D341Med (cell line): ENCODE results near the gene SETDB1.
A peak's percentile ranks its signal among the peaks of the same experiment; 100 is the strongest.

Source experiments
- DNase-seq: peaks from one replicate; pipeline ENCODE4 v3.0.0; 2012; ENCODE audit warnings: low spot score

SETDB1 gene

DNA sequence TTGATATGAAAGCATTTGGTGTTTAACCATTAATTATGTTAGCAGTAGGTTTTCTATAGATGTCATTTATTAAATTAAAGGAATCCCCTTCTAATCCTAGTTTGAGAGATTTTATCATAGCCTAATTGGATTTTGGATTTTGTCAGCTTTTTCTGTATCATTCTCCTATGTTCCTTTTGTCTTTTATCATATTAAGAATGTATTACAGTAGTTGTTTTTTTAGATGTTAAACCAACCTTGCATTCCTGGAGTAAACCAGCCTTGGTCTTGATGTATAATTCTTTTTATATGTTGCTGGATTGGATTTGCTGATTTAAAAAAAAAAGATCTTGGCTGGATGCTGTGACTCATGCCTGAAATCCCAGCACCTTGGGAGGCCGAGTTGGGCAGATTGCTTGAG is 5.6 kb downstream of the SETDB1 start:
- DNase-seq: no peak

DNA sequence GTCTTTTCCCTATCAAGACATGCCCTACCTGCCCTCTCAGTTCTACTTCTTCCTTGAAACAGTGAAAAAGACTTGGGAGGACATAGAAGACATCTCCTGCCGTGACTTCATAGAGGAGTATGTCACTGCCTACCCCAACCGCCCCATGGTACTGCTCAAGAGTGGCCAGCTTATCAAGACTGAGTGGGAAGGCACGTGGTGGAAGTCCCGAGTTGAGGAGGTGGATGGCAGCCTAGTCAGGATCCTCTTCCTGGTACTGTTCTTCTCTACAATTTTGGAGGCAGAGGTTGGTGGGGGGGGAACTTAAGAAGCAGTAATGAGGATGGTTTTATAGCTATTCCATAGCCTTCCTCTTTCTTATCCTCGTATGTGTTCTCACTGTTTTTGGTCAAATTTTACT is 18.7 kb downstream of the SETDB1 start:
- no peak for DNase-seq

DNA sequence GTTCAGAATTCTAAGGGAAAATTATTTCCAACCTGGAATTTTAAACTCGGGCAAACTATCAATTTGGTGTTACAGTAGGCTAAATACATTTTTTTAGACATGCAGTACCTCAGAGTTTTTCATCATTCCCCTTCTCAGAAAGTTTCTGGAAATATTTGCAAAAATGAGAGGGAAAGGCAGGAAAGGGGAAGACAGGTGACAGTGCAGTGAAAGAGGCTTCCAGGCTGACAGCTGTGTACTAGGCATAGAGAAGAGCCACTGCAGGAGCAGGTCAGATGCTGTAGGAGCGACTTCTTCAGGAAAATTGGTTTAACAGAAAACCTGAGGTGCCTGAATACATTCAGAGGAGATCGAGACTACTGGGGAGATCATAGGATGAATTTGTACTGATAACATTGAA is 28.5 kb downstream of the SETDB1 start:
- no peak for DNase-seq

DNA sequence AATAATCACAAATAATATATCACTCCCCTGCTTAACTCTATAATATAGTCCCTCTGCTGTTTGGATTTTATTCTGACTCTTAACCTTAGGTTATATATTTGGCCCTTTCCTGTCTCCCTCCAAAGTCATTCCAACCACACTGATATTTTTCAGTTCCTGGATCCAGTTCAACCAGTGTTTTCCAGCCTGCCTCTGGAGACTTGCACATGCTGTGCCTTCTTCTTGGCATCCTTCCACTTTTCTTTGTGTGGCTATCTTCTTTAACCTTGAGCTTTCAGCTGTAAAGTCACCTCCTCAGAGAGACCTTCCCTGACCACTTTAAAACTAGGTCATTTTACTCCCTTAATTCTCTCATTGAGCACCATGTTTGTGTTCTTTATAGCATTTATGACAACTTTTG is 29.1 kb downstream of the SETDB1 start:
- no peak for DNase-seq

DNA sequence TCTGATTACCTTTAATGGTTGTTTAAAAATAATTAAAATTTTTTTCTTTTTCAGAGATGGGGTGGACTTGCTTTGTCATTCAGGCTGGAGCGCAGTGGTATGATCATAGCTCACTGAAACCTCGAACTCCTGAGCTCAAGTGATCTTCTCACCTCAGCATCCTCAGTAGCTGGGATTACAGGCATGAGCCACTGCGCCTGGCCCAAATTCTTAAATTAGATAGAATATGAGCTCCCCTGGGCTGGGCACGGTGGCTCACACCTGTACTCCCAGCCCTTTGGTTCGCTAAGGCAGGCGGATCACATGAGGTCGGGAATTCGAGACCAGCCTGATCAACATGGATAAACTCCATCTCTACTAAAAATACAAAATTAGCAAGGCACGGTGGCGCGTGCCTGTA is 31.5 kb downstream of the SETDB1 start:
- no peak for DNase-seq

DNA sequence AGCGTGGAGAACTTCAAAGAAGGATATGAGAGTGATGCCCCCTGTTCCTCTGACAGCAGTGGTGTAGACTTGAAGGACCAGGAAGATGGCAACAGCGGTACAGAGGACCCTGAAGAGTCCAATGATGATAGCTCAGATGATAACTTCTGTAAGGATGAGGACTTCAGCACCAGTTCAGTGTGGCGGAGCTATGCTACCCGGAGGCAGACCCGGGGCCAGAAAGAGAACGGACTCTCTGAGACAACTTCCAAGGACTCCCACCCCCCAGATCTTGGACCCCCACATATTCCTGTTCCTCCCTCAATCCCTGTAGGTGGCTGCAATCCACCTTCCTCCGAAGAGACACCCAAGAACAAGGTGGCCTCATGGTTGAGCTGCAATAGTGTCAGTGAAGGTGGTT is 34.5 kb downstream of the SETDB1 start:
- no peak for DNase-seq

DNA sequence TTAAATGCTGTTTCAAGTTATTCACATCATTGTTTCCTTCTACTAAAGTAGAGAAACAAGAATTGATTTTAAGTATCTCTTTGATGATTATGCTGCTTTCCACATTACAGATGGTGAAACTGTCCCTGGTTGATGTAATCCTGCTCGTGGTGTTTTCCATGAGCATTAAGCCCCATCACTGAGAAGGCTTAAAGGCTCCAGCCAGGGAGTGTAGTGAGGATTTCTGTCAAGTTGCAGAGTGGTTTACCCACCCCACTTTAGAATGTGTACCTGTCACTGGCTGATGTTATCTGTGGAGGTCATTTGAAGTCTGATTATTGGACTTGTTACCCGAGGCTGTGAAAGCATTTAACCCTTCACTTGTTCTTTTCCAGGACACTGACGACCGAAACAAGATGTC is 35.6 kb downstream of the SETDB1 start:
- DNase-seq: peak; percentile 80

DNA sequence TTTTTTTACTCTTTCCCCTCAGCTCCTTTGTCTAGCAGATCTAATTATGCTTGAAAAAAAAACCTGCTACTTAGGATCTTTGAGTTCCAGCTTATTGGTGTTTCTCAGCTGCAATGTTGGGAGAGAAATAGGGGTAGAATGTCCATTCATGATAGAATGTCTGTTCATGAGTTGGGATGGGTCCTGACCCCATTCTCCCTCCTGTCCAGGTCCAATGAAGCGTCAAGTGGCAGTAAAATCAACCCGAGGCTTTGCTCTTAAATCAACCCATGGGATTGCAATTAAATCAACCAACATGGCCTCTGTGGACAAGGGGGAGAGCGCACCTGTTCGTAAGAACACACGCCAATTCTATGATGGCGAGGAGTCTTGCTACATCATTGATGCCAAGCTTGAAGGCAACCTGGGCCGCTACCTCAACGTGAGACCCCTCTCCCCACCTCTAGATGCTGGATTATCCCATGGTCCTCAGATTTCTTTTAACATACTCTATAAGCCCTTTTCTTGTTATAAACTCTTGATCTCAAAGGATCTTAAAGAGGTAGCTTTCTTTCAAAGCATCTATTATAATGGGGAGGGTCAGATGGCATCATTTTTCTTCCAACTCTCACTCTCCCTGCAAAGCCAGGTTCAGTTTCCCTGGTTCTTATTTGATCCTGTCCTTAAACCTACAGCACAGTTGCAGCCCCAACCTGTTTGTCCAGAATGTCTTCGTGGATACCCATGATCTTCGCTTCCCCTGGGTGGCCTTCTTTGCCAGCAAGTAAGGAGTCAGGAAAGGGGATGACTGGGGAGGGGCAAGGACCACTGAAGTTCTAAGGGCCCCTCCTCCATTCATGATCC is 37.4 kb downstream of the SETDB1 start:
- DNase-seq: no peak

DNA sequence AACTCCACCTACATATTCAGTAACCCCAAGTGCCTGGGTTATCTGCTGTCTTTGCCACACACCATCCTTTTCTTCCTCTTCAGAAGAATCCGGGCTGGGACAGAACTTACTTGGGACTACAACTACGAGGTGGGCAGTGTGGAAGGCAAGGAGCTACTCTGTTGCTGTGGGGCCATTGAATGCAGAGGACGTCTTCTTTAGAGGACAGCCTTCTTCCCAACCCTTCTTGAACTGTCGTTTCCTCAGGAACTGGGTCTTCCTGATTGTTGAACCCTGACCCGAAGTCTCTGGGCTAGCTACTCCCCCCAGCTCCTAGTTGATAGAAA is 38.0 kb downstream of the SETDB1 start:
- DNase-seq: no peak

DNA sequence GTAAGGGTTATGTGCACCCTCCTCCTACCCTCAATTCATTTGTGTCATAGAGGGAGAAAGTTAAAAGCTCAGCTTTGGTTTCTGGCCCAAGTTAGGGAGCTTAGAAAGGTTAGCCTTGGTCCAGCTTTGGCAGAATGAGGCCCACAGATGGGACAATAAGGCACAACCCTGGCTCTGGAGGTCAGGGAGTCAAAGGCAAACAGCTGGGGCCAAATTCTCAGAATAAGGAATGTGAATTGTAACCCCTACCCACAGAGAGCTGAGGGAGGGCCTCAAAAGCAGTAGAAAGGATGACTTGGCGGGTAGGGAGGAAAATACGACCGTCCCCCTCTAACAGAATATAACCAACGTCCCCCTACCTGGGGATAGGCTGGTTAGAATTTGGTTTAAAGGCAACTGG is 39.4 kb downstream of the SETDB1 start:
- no peak for DNase-seq

DNA sequence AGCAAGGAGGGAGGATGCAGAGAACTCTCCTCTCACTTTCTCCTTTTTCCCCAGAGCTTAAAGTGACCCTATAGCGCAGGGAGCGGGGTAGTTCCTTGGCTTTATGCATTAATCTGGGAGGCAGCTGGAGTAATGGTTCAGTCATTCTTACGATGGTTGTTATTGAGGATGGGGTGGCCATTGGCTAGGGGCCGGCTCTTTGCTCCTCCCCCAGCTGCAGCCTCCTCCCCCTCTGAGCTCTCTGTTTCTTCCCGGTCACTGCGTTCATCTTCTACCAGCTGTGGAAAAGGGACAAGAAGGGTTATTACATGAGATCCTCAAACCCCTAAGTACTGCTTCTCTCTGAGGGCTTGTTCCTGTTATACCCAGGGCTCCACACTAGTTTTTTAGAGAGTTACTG is 39.8 kb downstream of the SETDB1 start:
- no peak for DNase-seq

DNA sequence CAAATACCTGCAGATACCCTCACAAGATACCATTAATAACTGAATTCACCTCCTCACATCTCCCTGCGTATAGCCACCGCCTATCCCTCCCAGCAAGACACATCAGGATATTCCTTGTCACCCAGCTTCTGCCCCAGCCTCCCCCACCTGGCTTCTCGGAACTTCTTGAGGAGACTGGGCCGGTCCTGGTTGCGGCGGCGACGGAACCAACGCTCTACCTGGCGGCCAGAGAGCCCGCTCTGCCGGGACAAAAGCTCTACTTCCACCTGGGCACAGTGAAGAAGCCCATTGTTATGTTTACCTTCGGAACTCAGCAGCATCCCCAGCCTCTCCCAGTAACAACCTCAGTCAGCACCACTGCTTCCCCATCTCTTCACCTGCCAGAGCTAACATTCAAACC is 41.8 kb downstream of the SETDB1 start:
- DNase-seq: no peak

DNA sequence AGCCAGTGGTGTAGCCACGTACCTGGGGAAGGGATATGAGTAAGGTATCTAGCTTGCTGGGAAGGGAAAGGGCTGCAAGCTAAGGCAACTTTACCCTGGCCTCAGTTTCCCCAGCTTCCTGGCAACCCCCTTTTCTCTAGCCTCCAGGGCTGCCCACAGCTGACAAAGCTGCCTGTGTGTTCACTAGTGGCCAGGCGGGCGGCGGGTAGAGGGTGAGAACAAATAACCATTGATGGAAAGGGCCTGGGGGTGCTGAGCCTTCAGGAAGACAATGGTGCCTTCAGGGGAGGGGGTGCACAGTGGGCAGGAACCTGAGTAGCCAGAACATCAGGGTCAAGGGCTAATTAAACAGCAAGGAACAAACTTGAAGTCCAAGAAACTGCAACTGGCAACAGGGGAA is 42.3 kb downstream of the SETDB1 start:
- DNase-seq: no peak

DNA sequence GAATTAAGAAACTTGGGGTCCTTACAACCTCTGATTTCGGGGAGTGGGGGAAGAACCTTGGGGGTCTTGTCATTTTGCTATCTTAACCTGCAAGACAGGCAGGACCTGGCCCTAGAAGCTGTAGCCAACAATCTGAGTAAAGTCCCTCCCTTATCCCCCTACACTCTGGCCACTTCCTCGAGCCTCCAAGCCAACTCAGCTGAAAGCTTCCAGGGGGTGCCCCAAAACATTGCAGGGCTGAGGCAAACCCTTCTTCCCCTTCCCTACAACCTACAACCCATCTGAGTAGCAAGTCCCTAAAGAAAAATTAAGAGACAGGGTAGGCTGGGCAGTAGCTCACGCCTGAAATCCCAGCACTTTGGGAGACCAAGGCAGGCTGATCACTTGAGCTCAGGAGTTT is 43.5 kb downstream of the SETDB1 start:
- no peak for DNase-seq

DNA sequence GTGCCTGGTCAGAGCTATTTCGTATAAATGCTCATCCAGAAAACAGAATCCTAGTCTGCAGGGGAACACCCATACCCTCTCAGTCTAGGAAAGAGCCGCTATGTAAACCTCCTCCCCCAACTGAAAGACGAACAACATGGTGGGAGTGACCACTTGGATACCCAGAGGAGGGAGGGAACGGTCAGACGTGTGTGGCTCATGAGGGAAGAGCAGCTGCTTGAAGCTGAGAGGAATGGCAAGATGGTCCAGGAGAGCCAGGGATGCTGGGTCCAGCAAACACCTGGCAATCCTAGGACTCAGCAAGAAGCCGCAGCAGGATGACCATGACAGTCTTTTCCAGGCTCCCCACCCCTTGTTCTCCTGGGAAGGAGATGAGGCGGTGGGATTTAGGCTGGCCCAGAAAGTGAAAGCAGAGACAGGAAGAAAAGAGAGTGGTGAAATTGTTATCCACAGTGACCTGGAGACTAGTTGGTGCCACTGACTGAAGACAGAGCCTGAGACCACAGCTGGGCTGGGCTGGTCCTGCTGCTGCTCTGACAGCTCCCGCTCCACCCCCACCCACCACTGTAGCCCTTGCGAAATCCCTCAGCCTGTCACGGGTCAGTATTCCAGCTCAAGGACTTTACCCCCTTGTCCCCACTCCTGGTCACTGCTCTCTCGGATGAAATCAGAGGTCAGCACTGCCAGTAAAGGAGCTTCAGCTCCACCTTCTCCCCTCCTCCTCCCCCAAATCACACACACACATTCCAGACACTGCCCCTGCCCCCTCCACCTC is 44.8 kb downstream of the SETDB1 start:
- peak; percentile 37 for DNase-seq

DNA sequence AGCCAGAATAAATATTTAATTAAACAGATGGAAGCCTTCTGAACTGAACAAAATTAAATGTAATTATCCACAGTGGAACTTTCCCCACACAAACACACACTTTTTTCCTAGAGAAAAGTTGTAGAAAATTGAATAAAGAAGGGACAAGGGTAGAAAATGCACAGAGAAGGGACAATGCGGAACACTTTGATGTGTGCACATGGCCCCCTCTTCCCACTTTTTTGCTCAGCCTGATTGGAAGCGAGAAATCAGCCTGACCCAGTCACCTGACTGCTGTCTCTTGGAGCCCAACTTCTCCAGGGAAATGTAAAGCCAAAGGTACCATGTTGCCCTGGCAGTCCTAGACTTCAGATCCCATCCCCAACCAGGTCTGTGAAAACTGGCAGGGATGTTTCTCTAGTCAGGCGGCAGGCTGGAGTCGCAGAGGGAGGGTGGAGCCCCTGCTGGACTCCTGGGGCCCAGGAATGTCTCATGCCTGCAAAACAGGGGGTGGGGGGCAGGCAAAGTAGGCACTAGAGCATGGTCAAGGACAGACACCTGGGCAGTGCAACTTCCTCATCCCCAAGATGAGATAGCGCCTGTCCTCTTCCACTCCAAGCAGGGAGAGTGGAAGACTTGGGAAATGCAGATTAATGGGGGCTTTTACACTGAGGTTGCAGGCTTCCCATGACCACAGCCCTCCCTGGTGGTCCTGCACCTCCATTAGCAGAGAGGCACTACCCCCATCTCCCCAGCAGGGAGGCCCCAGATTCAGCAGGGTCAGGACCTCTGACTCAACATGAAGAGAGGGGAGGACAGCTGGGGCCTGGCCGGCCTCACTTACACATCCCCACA is 45.6 kb downstream of the SETDB1 start:
- DNase-seq: peak; percentile 37

DNA sequence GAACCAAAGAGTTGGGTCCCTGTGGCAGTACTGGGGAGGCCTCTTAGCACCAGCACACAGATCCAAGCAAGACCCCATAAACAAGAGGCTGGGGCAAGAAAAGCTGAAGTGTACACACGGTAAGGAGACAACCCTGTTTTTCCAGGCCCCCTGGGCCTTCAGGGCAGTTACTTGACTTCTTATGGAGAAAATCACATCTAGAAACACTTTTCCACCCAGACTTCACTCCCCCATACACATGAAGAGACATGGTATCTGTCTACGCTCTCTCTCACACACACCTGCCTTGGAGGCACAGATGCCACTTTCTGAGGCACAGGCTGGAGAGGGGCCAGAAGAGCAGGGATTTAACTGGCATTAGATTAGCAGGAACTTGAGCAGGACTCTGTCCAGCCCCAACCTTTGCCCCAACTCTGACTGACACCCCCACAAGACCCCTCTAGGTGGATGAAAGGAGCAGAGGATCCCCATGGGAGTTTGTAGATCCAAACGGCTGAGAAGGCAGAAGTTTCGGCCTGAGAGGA is 46.3 kb downstream of the SETDB1 start:
- peak; percentile 41 for DNase-seq

DNA sequence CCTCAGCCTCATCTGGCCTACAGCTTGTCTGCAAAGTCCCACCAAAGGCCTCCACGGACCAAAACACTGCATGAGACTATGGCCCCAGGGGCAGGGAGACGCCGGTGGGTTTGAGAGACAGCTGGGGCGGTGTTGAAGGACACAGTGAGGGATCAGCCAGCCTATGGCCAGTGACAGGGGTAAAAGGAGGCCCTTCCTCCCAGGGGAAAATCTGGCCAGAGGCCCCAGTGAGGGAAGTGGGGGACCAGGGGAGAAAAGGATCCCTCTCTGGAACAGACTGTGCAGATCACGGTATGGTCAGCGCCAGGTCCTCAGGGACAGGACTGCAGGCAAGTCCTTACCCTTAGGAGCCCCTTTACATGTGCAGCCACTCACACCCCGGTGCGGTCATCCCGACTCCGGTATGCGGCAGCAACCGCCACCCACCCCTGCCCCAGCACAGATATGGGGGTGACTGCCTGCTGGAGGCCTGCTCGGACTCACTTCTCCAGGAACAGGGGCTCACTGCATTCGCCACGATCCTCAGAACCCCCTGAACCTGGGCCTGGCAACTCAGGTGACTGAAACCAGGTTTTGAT is 47.2 kb downstream of the SETDB1 start:
- peak; percentile 42 for DNase-seq

DNA sequence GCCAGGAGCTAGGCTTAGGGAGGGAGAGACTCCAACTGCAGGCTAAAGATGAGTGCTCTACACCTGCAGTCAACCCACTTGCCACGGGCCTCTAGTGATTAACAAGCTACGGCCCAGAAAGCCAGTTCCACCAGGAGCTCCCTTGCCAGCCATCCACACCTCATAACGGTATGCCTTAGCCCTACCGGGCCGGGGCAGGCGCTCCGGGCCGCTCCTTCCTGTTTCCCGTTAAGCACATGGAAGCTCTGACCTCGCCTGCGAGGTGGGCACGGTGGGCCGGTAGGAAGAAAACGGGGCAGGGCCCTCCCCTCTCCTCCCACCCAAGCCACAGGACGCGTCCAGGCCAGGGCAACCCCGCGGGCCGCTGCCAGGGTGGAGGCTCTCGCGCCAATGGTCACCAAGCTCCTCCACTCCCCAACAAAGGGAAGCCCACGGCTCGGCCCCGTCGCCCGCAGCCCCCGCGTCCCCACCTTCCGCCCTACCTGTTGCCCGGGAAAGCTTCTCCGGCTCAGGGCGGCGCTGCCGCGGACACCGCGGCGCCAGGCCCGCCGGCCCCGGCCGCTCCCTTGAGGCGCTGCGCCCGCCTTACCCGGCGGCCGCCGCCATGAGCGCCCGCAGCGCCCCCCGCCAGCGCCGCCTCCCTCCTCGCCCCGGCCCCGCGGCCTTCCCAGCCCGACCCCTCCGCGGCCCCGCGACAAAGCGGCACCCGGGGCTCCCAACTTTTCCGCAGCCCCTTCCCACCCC is 47.8 kb downstream of the SETDB1 start:
- DNase-seq: peak; percentile 87

DNA sequence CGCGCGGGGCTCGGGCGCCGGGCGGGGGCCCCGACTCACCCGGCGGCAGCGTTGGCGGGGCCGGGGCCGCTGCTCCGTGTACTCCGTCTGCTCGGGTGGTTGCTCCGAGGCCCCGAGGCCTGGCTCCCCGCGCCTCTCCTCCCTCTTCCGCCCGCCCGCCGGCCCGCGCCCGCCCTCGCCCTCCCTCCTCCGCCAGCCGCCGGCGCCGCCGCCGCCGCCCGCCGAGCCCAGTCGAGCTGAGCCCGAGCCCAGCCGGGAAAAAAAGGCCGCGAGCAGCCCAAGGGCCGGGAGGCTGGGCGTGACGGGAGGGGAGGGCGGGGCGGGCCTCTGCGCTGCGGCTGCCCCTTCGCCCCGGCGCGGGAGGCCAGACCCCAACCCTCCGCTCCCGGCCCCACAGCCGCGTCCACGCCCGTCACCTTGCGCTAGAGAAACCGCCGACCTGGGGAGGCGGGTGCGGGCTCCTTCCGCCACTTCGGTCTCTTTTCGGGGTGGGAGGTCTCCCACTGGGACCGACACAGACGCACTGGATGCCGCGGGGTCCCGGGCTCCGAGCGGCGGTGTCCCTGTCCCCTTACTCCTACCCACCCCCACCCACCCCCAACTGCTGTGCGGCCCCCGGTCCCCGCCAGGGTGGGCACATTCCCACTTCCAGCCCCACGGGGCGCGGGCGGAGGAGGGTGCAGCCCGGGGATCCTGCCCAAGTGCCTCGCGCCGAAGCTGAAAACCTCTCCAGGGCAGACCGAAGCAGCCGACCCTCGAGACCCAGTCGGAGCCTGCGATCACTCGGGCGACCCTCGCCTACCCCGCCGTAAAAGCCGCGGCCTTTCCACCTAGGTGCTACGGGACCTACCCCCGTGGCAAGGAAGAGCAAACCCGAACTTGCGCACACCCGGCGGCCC is 48.7 kb downstream of the SETDB1 start, which contains the start of gene CERS2:
CERS2 (minus strand) TSS at position 256 of the 899 bp plus-strand sequence. CDS start 5,745 bp downstream, outside the sequence.
- DNase-seq: peak; percentile 96
